ENCODE measurements around the gene SLN.
A peak's percentile ranks its signal among the peaks of the same experiment; 100 is the strongest.

Gene SLN

GRCh38 chr11:107719073-107719472, 7.2 kb upstream of the SLN start:
- DNase-seq = no peak

GRCh38 chr11:107716884-107717532, 5.2 kb upstream of the SLN start:
- DNase-seq = no peak

GRCh38 chr11:107713009-107713408, 1.2 kb upstream of the SLN start:
- DNase-seq = no peak

GRCh38 chr11:107710301-107710700, 1.6 kb downstream of the SLN start:
- DNase-seq = no peak

GRCh38 chr11:107708792-107709191, 3.1 kb downstream of the SLN start:
- no peak for DNase-seq

- DNase-seq = no peak
These were observed 4.0 kb downstream of the SLN start for GRCh38 chr11:107707807-107708206.

GRCh38 chr11:107707215-107707671, 4.6 kb downstream of the SLN start:
- no peak for DNase-seq

- no peak for DNase-seq
These were observed 5.3 kb downstream of the SLN start for GRCh38 chr11:107706531-107706930.

- no peak for DNase-seq
These were observed 6.8 kb downstream of the SLN start for GRCh38 chr11:107705027-107705426.

- DNase-seq = no peak
These were observed 7.4 kb downstream of the SLN start for GRCh38 chr11:107704451-107704850.

- DNase-seq = no peak
These were observed 9.1 kb downstream of the SLN start for GRCh38 chr11:107702723-107703122.

GRCh38 chr11:107702109-107702660, 9.7 kb downstream of the SLN start:
- DNase-seq = no peak

- DNase-seq = no peak
These were observed 12.2 kb downstream of the SLN start for GRCh38 chr11:107699371-107700285.

GRCh38 chr11:107697291-107697690, 14.6 kb downstream of the SLN start:
- DNase-seq = no peak

- DNase-seq = no peak
These were observed 15.7 kb downstream of the SLN start for GRCh38 chr11:107696140-107696539.

- DNase-seq = no peak
These were observed 16.4 kb downstream of the SLN start for GRCh38 chr11:107695446-107695845.

- DNase-seq = no peak
These were observed 20.7 kb downstream of the SLN start for GRCh38 chr11:107691000-107691750.

- peak; percentile 82 for DNase-seq
These were observed 22.3 kb downstream of the SLN start for GRCh38 chr11:107689317-107690202.

GRCh38 chr11:107688322-107688918, 23.4 kb downstream of the SLN start:
- no peak for DNase-seq

- no peak for DNase-seq
These were observed 28.0 kb downstream of the SLN start for GRCh38 chr11:107683807-107684206.

GRCh38 chr11:107683061-107683460, 28.8 kb downstream of the SLN start:
- DNase-seq = no peak

GRCh38 chr11:107682572-107682971, 29.3 kb downstream of the SLN start:
- no peak for DNase-seq
